Gastroesophageal sphincter (tissue), 4 donors: ENCODE measurements around the gene EGFR. TPM values are rescaled to one million over a fixed set of nuclear protein-coding genes. Genes with fewer than 3 reads are reported as not detected.

Source experiments
- ATAC-seq: fragments of 150-250 bp; one replicate; pipeline ENCODE4 v1.9.1; 2016; ENCODE audit warnings: mild to moderate bottlenecking, moderate library complexity
- H3K27ac ChIP-seq, 4 donors: fragments of 200-600 bp; sonication (generic) in 3 of 4; 1 replicate in 3 of 4; 2 replicates in 1 of 4; pipeline ENCODE4 v1.5.1; 2016 to 2019
- H3K27me3 ChIP-seq: fragments of 200-600 bp; sonication (generic); one replicate; pipeline ENCODE4 v1.5.1; 2019
- H3K36me3 ChIP-seq, 2 donors: fragments of 200-600 bp; sonication (generic); one replicate each; pipeline ENCODE4 v1.5.1; 2019; ENCODE audit warnings: control low read depth in 1 of 2
- H3K4me1 ChIP-seq, 3 donors: fragments of 200-600 bp; sonication (generic); 1 replicate in 2 of 3; 2 replicates in 1 of 3; pipeline ENCODE4 v1.5.1; 2016 to 2019; ENCODE audit warnings: control low read depth in 2 of 3
- H3K4me3 ChIP-seq, 2 donors: fragments of 200-600 bp; sonication (generic); one replicate each; pipeline ENCODE4 v1.5.1; 2019; ENCODE audit warnings: mild to moderate bottlenecking in 1 of 2, moderate library complexity in 1 of 2
- H3K9me3 ChIP-seq, 3 donors: fragments of 200-600 bp; sonication (generic); one replicate each; pipeline ENCODE4 v1.5.1; 2017 to 2019; ENCODE audit warnings: control low read depth in 2 of 3
- CTCF ChIP-seq, 4 experiments: fragments of 200-600 bp in 2 of 4; fragments of 450-650 bp in 2 of 4; sonication (generic) in 1 of 4; IDR thresholded peaks; one replicate each; pipeline ENCODE4 v1.5.1; 2017 to 2019; ENCODE audit warnings: antibody characterized with exemption in 4 of 4, mild to moderate bottlenecking in 2 of 4, moderate library complexity in 2 of 4
- EP300 ChIP-seq: sonication (generic); formaldehyde crosslinking; IDR thresholded peaks from one replicate; pipeline ENCODE4 v1.6.1; 2017; ENCODE audit warnings: antibody characterized with exemption, mild to moderate bottlenecking
- POLR2A ChIP-seq, 2 donors: fragments of 450-650 bp; IDR thresholded peaks; one replicate each; pipeline ENCODE4 v1.6.1; 2017; ENCODE audit warnings: antibody characterized with exemption in 2 of 2, mild to moderate bottlenecking in 2 of 2, moderate library complexity in 1 of 2
- POLR2AphosphoS5 ChIP-seq: sonication (generic); formaldehyde crosslinking; IDR thresholded peaks from one replicate; pipeline ENCODE4 v1.6.1; 2017; ENCODE audit warnings: antibody characterized with exemption
- WGBS, 2 donors: methylation state at CpG; one replicate each; pipeline ENCODE4 v1.1.5; 2018; ENCODE audit warnings: low coverage in 1 of 2; 5-methylcytosine and 5-hydroxymethylcytosine counted together
- total RNA-seq, 4 donors: library from RNA; depleted of rRNA; stranded (reverse); fragments of >200 nt; gene quantifications; one replicate each; pipeline ENCODE4 v1.1.0, GENCODE V29; 2016

The EGFR gene
- total RNA-seq, 4 donors from 2014 or later: 85.7 to 126 (median 111) TPM

- Histone ChIP-seq H3K27ac (no peak overlapping the region), H3K4me1 (peaks cover 0 to 13% (median 0%) of the 10 kb centered on the region in 3 donors), H3K36me3 (no peaks in the 10 kb centered on the region), H3K4me3 (no peak overlapping the region), H3K9me3 (no peaks in the 10 kb centered on the region), H3K27me3 (no peaks in the 10 kb centered on the region)
- 20 to 60% methylated on average over 1 to 7 of the region's 7 CpGs for WGBS, 2 donors
- TF ChIP-seq EP300 (no peak), CTCF (IDR thresholded peaks at IDR 0.05) (peak in 3 of 4 experiments; percentile 32 to 52 (median 38))
- ATAC-seq: no peak
These were observed 231.5 kb downstream of the EGFR start for GRCh38 chr7:55250313-55250712.

- no peaks in the 10 kb centered on the region for H3K9me3 ChIP-seq
- H3K4me1 ChIP-seq: peaks cover 0 to 17% (median 0%) of the 10 kb centered on the region in 3 donors
- H3K27me3 ChIP-seq: peaks cover 4% of the 10 kb centered on the region
- no peak for ATAC-seq
- no peak for TF ChIP-seq POLR2AphosphoS5
- no peak for TF ChIP-seq EP300
- TF ChIP-seq POLR2A (IDR thresholded peaks at IDR 0.05): no peak
- no peak for TF ChIP-seq CTCF (IDR thresholded peaks at IDR 0.05)
- H3K4me3 ChIP-seq: no peak overlapping the region
- no peaks in the 10 kb centered on the region for H3K36me3 ChIP-seq
- H3K27ac ChIP-seq: no peak overlapping the region
- 94 to 100% methylated on average over 2 to 3 of the region's 3 CpGs for WGBS, 2 donors
These were observed 232.5 kb downstream of the EGFR start for GRCh38 chr7:55251313-55251712.

- no peak for ATAC-seq
- H3K4me3 ChIP-seq: no peak overlapping the region
- H3K9me3 ChIP-seq: no peaks in the 10 kb centered on the region
- H3K4me1 ChIP-seq: peaks cover 0 to 17% (median 0%) of the 10 kb centered on the region in 3 donors
- no peaks in the 10 kb centered on the region for H3K36me3 ChIP-seq
- peaks cover 7% of the 10 kb centered on the region for H3K27me3 ChIP-seq
- TF ChIP-seq POLR2A (IDR thresholded peaks at IDR 0.05) (no peak), CTCF (IDR thresholded peaks at IDR 0.05) (no peak), EP300 (no peak), POLR2AphosphoS5 (no peak)
- 80 to 96% methylated on average over 4 to 6 of the region's 7 CpGs for WGBS, 2 donors
- no peak overlapping the region for H3K27ac ChIP-seq
These were observed 233.1 kb downstream of the EGFR start for GRCh38 chr7:55251911-55252310.

GRCh38 chr7:55252386-55252785 is 233.6 kb downstream of the EGFR start:
- TF ChIP-seq EP300: no peak
- no peak for TF ChIP-seq CTCF (IDR thresholded peaks at IDR 0.05)
- TF ChIP-seq POLR2AphosphoS5: no peak
- no peak overlapping the region for H3K27ac ChIP-seq

GRCh38 chr7:55253188-55253587 is 234.4 kb downstream of the EGFR start:
- no peak for ATAC-seq
- Histone ChIP-seq H3K27ac (no peak overlapping the region), H3K27me3 (peaks cover 13% of the 10 kb centered on the region), H3K4me1 (peaks cover 0 to 17% (median 0%) of the 10 kb centered on the region in 3 donors), H3K36me3 (no peaks in the 10 kb centered on the region), H3K4me3 (no peak overlapping the region), H3K9me3 (no peaks in the 10 kb centered on the region)
- TF ChIP-seq POLR2A (IDR thresholded peaks at IDR 0.05): no peak
- TF ChIP-seq CTCF (IDR thresholded peaks at IDR 0.05): no peak
- no peak for TF ChIP-seq POLR2AphosphoS5
- no peak for TF ChIP-seq EP300
- 90 to 92% methylated on average over 2 to 3 of the region's 3 CpGs for WGBS, 2 donors

More at GRCh38 chr7:55252386-55252785, 233.6 kb downstream of the EGFR start:
- Histone ChIP-seq H3K4me1 (peaks cover 0 to 17% (median 0%) of the 10 kb centered on the region in 3 donors), H3K4me3 (no peak overlapping the region), H3K36me3 (no peaks in the 10 kb centered on the region), H3K9me3 (no peaks in the 10 kb centered on the region), H3K27me3 (peaks cover 7% of the 10 kb centered on the region)
- no peak for ATAC-seq
